KMS-11 (cell line): Measurements from ENCODE around the gene POLR1B.
A peak's percentile ranks its signal among the peaks of the same experiment; 100 is the strongest.

Experiments used
- H2AFZ ChIP-seq: fragments of 200-600 bp; sonication (generic); 2 replicates; pipeline ENCODE4 v1.6.1; 2016; ENCODE audit warnings: antibody characterized with exemption, mixed run types, low read depth
- H3K27ac ChIP-seq: fragments of 200-600 bp; sonication (generic); 2 replicates; pipeline ENCODE4 v1.6.1; 2016; ENCODE audit warnings: mild to moderate bottlenecking, mixed run types
- H3K27me3 ChIP-seq: fragments of 200-600 bp; sonication (generic); 2 replicates; pipeline ENCODE4 v1.6.1; 2017; ENCODE audit warnings: mild to moderate bottlenecking, low read depth, mixed run types, moderate library complexity; ENCODE audit not compliant: insufficient read depth
- H3K36me3 ChIP-seq: fragments of 200-600 bp; sonication (generic); 2 replicates; pipeline ENCODE4 v1.6.1; 2017; ENCODE audit warnings: mild to moderate bottlenecking, mixed run types; ENCODE audit not compliant: insufficient read depth
- H3K4me1 ChIP-seq: fragments of 200-600 bp; sonication (generic); 2 replicates; pipeline ENCODE4 v1.6.1; 2016; ENCODE audit warnings: mild to moderate bottlenecking, low read depth, mixed run types; ENCODE audit not compliant: poor library complexity, severe bottlenecking
- H3K4me2 ChIP-seq: fragments of 200-600 bp; sonication (generic); 2 replicates; pipeline ENCODE4 v1.7.0; 2016; ENCODE audit warnings: mild to moderate bottlenecking, mixed run types
- H3K4me3 ChIP-seq: fragments of 200-600 bp; sonication (generic); IDR thresholded peaks from 2 replicates; pipeline ENCODE4 v1.6.1; 2017; ENCODE audit warnings: low read depth, low read length, mixed read lengths; ENCODE audit not compliant: insufficient read depth
- H3K79me2 ChIP-seq: fragments of 200-600 bp; sonication (generic); 2 replicates; pipeline ENCODE4 v1.6.1; 2016; ENCODE audit warnings: low read depth, mixed run types; ENCODE audit not compliant: insufficient read depth
- H3K9ac ChIP-seq: fragments of 200-600 bp; sonication (generic); 2 replicates; pipeline ENCODE4 v1.6.1; 2016; ENCODE audit warnings: mild to moderate bottlenecking, mixed run types
- H4K20me1 ChIP-seq: fragments of 200-600 bp; sonication (generic); 2 replicates; pipeline ENCODE4 v1.6.1; 2016; ENCODE audit warnings: mild to moderate bottlenecking, mixed run types; ENCODE audit not compliant: insufficient read depth
- TF ChIP-seq, protein P1 (sequence below): fragments of 200-600 bp; sonication (generic); conservative IDR thresholded peaks from 2 replicates; pipeline ENCODE4 v1.6.1; 2017; ENCODE audit warnings: low read depth, mild to moderate bottlenecking, antibody characterized with exemption, low read length, moderate library complexity, mixed read lengths

The POLR1B gene

DNA sequence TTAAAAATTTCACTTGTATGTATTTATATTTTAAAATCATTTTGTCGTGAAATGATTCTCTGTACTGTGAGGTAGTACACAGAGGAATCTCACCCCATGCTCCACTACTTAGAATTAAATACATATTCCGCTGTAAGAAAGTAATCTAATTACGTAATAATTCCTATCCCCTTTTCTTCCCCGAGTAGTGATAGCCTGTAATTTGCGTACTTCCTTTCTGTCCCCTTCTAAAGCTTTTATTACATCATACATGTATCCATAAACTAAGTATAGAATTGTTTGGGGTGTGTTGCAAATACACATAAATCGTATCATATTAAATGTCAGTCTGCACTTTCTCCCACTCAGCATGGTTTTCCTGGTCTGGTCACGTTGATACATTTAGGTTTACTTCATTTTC, 29.7 kb downstream of the POLR1B start:
- H3K36me3 ChIP-seq = peaks cover 3% of the 10 kb centered on the region; the same call in 1 of the 2 replicates
- H3K4me2 ChIP-seq = no peak overlapping the region
- no peak overlapping the region for H2AFZ ChIP-seq
- no peak overlapping the region for H3K9ac ChIP-seq
- no peak overlapping the region for H3K27ac ChIP-seq
- TF ChIP-seq, protein P1, sequence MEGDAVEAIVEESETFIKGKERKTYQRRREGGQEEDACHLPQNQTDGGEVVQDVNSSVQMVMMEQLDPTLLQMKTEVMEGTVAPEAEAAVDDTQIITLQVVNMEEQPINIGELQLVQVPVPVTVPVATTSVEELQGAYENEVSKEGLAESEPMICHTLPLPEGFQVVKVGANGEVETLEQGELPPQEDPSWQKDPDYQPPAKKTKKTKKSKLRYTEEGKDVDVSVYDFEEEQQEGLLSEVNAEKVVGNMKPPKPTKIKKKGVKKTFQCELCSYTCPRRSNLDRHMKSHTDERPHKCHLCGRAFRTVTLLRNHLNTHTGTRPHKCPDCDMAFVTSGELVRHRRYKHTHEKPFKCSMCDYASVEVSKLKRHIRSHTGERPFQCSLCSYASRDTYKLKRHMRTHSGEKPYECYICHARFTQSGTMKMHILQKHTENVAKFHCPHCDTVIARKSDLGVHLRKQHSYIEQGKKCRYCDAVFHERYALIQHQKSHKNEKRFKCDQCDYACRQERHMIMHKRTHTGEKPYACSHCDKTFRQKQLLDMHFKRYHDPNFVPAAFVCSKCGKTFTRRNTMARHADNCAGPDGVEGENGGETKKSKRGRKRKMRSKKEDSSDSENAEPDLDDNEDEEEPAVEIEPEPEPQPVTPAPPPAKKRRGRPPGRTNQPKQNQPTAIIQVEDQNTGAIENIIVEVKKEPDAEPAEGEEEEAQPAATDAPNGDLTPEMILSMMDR = no peak
- H3K79me2 ChIP-seq = no peaks in the 10 kb centered on the region
- H4K20me1 ChIP-seq = no peaks in the 10 kb centered on the region
- H3K27me3 ChIP-seq = no peaks in the 10 kb centered on the region
- H3K4me3 ChIP-seq = no peak overlapping the region
- no peaks in the 10 kb centered on the region for H3K4me1 ChIP-seq

DNA sequence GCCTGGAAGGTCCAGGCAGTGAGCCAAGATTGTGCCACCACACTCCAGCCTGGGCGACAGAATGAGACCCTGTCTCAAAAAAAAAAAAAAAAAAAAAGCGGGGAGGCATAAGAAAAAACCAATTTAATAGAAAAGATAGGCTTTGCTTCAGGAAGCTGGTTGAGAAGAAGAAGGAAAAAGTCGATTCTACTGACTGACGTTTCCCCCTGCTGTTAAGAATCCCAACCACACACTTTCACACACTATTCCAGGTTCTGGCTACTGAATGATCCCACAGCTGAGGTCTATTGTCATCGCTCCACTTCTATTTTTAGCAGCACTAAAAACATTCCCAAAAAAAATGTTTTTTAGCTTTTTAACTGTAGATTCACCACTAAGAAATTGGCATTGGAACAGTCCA, 35.5 kb downstream of the POLR1B start:
- Histone ChIP-seq H3K79me2 (no peaks in the 10 kb centered on the region), H4K20me1 (no peaks in the 10 kb centered on the region), H3K4me1 (peaks cover 14% of the 10 kb centered on the region), H3K36me3 (no peaks in the 10 kb centered on the region), H3K27ac (no peak overlapping the region), H2AFZ (no peak overlapping the region), H3K4me2 (no peak overlapping the region), H3K4me3 (no peak overlapping the region), H3K27me3 (no peaks in the 10 kb centered on the region), H3K9ac (no peak overlapping the region)
- TF ChIP-seq, protein P1 = no peak

- TF ChIP-seq, protein P1 = no peak
- Histone ChIP-seq H3K4me2 (no peak overlapping the region), H3K4me3 (no peak overlapping the region), H4K20me1 (no peaks in the 10 kb centered on the region), H3K4me1 (peaks cover 15% of the 10 kb centered on the region), H2AFZ (no peak overlapping the region), H3K27ac (no peak overlapping the region), H3K79me2 (no peaks in the 10 kb centered on the region), H3K36me3 (no peaks in the 10 kb centered on the region), H3K27me3 (no peaks in the 10 kb centered on the region), H3K9ac (no peak overlapping the region)
Observed at GRCh38 chr2:112579241-112579640, 37.0 kb downstream of the POLR1B start.

DNA sequence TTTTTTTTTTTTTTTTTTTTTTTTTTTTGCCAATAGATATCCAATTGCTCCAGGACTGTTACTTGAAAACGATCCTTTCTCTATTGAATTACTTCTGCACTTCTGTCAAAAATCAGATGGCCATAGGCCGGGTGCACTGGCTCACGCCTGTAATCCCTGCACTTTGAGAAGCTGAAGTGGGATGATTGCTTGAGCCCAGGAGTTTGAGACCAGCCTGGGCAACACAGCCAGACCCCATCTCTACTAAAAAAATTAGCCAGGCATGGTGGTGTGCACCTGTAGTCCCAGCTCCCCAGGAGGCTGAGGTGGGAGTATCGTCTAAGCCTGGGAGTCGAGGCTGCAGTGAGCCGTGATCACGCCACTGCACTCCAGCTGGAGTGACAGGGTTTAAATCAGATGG, 37.8 kb downstream of the POLR1B start:
- H3K9ac ChIP-seq = no peak overlapping the region
- H3K4me2 ChIP-seq = no peak overlapping the region
- H3K4me3 ChIP-seq = no peak overlapping the region
- no peaks in the 10 kb centered on the region for H3K27me3 ChIP-seq
- no peaks in the 10 kb centered on the region for H3K79me2 ChIP-seq
- H2AFZ ChIP-seq = no peak overlapping the region
- H4K20me1 ChIP-seq = no peaks in the 10 kb centered on the region
- no peak overlapping the region for H3K27ac ChIP-seq
- peaks cover 15% of the 10 kb centered on the region for H3K4me1 ChIP-seq
- no peaks in the 10 kb centered on the region for H3K36me3 ChIP-seq
- TF ChIP-seq, protein P1 = no peak

GRCh38 chr2:112582314-112582746, 40.1 kb downstream of the POLR1B start:
- H3K27me3 ChIP-seq = no peaks in the 10 kb centered on the region
- H3K4me1 ChIP-seq = peaks cover 15% of the 10 kb centered on the region
- H3K4me3 ChIP-seq = no peak overlapping the region
- TF ChIP-seq, protein P1 = peak; percentile 48; the same call in 1 of the 2 replicates
- no peak overlapping the region for H3K27ac ChIP-seq
- no peak overlapping the region for H2AFZ ChIP-seq
- H3K4me2 ChIP-seq = no peak overlapping the region
- H4K20me1 ChIP-seq = no peaks in the 10 kb centered on the region
- no peak overlapping the region for H3K9ac ChIP-seq
- H3K79me2 ChIP-seq = no peaks in the 10 kb centered on the region
- no peaks in the 10 kb centered on the region for H3K36me3 ChIP-seq
